Measurements from ENCODE around the gene NFE2L1.

DNA sequence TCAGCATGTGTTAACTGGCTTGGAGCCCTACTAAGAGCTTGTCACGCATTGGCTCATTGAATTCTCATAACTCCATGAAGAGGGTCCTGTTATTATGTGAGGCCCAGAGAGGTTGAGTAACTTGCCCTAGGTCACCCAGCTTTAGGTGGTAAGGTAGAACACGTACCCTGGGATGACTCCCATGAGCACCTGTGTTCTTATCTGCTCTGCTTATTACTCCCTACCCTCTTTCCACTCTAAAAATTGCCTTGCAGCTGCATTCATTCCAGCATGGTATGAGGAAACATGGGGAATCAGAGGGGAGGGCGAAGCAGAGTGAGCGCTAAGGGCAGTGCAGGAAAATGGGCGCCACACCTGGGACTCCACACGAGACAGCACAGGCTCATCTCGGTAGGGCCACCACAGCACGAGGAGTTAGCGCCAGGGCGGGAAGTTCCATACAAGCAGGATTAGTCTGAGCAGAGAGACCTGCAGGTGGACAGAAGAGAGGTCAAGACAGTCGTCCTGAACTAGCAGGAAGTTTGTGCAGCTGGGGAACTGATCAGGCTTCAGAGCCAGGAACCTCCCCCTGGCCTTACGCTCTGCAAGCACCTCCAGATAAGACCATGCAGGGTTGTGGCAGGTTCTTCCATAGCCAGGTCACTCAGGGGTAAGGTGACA lies 20.7 kb upstream of the NFE2L1 start:
- TF ChIP-seq, protein P1, sequence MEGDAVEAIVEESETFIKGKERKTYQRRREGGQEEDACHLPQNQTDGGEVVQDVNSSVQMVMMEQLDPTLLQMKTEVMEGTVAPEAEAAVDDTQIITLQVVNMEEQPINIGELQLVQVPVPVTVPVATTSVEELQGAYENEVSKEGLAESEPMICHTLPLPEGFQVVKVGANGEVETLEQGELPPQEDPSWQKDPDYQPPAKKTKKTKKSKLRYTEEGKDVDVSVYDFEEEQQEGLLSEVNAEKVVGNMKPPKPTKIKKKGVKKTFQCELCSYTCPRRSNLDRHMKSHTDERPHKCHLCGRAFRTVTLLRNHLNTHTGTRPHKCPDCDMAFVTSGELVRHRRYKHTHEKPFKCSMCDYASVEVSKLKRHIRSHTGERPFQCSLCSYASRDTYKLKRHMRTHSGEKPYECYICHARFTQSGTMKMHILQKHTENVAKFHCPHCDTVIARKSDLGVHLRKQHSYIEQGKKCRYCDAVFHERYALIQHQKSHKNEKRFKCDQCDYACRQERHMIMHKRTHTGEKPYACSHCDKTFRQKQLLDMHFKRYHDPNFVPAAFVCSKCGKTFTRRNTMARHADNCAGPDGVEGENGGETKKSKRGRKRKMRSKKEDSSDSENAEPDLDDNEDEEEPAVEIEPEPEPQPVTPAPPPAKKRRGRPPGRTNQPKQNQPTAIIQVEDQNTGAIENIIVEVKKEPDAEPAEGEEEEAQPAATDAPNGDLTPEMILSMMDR (IDR thresholded peaks at IDR 0.05), result no peak
- TF ChIP-seq EP300 (IDR thresholded peaks at IDR 0.05; ENCODE audit: borderline replicate concordance in 1 of 2, low read depth in 1 of 2, low read length in 1 of 2) (no peak), RFX5 (IDR thresholded peaks at IDR 0.05; ENCODE audit: low read length) (no peak), MEF2A (IDR thresholded peaks at IDR 0.05; ENCODE audit: borderline replicate concordance, low read depth) (no peak), EZH2phosphoT487 (IDR thresholded peaks at IDR 0.05; ENCODE audit: borderline replicate concordance, low read depth) (no peak), YY1 (IDR thresholded peaks at IDR 0.05; ENCODE audit: low read depth) (no peak), GABPA (IDR thresholded peaks at IDR 0.05; ENCODE audit: low read depth) (no peak), NFIC (IDR thresholded peaks at IDR 0.05; ENCODE audit: borderline replicate concordance) (no peak)
- TF ChIP-seq, protein P2, sequence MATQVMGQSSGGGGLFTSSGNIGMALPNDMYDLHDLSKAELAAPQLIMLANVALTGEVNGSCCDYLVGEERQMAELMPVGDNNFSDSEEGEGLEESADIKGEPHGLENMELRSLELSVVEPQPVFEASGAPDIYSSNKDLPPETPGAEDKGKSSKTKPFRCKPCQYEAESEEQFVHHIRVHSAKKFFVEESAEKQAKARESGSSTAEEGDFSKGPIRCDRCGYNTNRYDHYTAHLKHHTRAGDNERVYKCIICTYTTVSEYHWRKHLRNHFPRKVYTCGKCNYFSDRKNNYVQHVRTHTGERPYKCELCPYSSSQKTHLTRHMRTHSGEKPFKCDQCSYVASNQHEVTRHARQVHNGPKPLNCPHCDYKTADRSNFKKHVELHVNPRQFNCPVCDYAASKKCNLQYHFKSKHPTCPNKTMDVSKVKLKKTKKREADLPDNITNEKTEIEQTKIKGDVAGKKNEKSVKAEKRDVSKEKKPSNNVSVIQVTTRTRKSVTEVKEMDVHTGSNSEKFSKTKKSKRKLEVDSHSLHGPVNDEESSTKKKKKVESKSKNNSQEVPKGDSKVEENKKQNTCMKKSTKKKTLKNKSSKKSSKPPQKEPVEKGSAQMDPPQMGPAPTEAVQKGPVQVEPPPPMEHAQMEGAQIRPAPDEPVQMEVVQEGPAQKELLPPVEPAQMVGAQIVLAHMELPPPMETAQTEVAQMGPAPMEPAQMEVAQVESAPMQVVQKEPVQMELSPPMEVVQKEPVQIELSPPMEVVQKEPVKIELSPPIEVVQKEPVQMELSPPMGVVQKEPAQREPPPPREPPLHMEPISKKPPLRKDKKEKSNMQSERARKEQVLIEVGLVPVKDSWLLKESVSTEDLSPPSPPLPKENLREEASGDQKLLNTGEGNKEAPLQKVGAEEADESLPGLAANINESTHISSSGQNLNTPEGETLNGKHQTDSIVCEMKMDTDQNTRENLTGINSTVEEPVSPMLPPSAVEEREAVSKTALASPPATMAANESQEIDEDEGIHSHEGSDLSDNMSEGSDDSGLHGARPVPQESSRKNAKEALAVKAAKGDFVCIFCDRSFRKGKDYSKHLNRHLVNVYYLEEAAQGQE (IDR thresholded peaks at IDR 0.05; ENCODE audit: low read depth, low read length), result no peak

All from SK-N-SH (cell line).